SK-N-SH (cell line): Measurements from ENCODE around the gene MED27. TPM values are rescaled to one million over a fixed set of nuclear protein-coding genes. Genes with fewer than 3 reads are reported as not detected.

Experiments
- CTCF ChIA-PET: fragments of 300-600, 350-600 bp; formaldehyde crosslinking; extraction: SDS; loops from one replicate; lab custom pipeline; 2021; lab: Yijun Ruan, JAX
- POLR2A ChIA-PET: fragments of 350-600 bp; sonication (Branson Sonifier 250); formaldehyde crosslinking; extraction: SDS; loops from one replicate; lab custom pipeline; 2020; ENCODE audit warnings: antibody characterized with exemption, inconsistent platforms; lab: Yijun Ruan, JAX
- DNase-seq: peaks from one replicate; pipeline ENCODE4 v3.0.0; 2012
- H2AFZ ChIP-seq: fragments of 200-600 bp; sonication (generic); 2 replicates; pipeline ENCODE4 v1.8.1; 2016; ENCODE audit warnings: antibody characterized with exemption, mild to moderate bottlenecking, low read depth
- H3F3A ChIP-seq: fragments of 200-600 bp; sonication (generic); replicated peaks from 2 replicates; pipeline ENCODE3; 2016; ENCODE audit warnings: antibody characterized with exemption, mild to moderate bottlenecking; ENCODE audit not compliant: insufficient read depth
- H3K27ac ChIP-seq, 2 experiments: fragments of 200-500 bp in 1 of 2; fragments of 200-600 bp in 1 of 2; sonication (Bioruptor generic) in 1 of 2; sonication (generic), shearing (Covaris generic) in 1 of 2; 2 replicates each; pipeline versions ENCODE4 v1.5.1 to v1.6.1; 2014 to 2016; ENCODE audit warnings: low read depth in 2 of 2, inconsistent platforms in 1 of 2, low read length in 1 of 2, mild to moderate bottlenecking in 1 of 2, mixed read lengths in 1 of 2
- H3K27me3 ChIP-seq: fragments of 200-600 bp; sonication (generic), shearing (Covaris generic); 2 replicates; pipeline ENCODE4 v1.6.1; 2016; ENCODE audit warnings: mixed run types; ENCODE audit not compliant: insufficient read depth
- H3K36me3 ChIP-seq, 2 experiments: fragments of 200-500 bp in 1 of 2; fragments of 200-600 bp in 1 of 2; sonication (Bioruptor generic) in 1 of 2; sonication (generic) in 1 of 2; replicated peaks in 1 of 2; 2 replicates each; pipeline versions ENCODE3 to v1.5.1; 2014 to 2016; ENCODE audit warnings: low read length in 1 of 2, mild to moderate bottlenecking in 1 of 2; ENCODE audit not compliant: insufficient read depth in 2 of 2, control insufficient read depth in 1 of 2
- H3K4me1 ChIP-seq, 2 experiments: fragments of 200-500 bp in 1 of 2; fragments of 200-600 bp in 1 of 2; sonication (Bioruptor generic) in 1 of 2; sonication (generic), shearing (Covaris generic) in 1 of 2; 2 replicates each; pipeline versions ENCODE4 v1.5.1 to v1.6.1; 2014 to 2016; ENCODE audit warnings: low read depth in 1 of 2, low read length in 1 of 2, mixed run types in 1 of 2; ENCODE audit not compliant: insufficient read depth in 2 of 2, control insufficient read depth in 1 of 2
- H3K4me2 ChIP-seq: fragments of 200-600 bp; sonication (generic), shearing (Covaris generic); 2 replicates; pipeline ENCODE4 v1.6.1; 2017; ENCODE audit warnings: mixed run types
- H3K4me3 ChIP-seq, 2 experiments: fragments of 200-500 bp in 1 of 2; fragments of 200-600 bp in 1 of 2; sonication (Bioruptor generic) in 1 of 2; sonication (generic), shearing (Covaris generic) in 1 of 2; 2 replicates each; pipeline versions ENCODE4 v1.5.1 to v1.8.1; 2014 to 2016; ENCODE audit warnings: low read depth in 2 of 2, inconsistent platforms in 1 of 2, low read length in 1 of 2, mild to moderate bottlenecking in 1 of 2, mixed read lengths in 1 of 2, moderate library complexity in 1 of 2
- H3K79me2 ChIP-seq: fragments of 200-600 bp; sonication (generic); 2 replicates; pipeline ENCODE4 v1.8.1; 2017; ENCODE audit warnings: mild to moderate bottlenecking; ENCODE audit not compliant: insufficient read depth
- H3K9ac ChIP-seq: fragments of 200-600 bp; sonication (generic); 2 replicates; pipeline ENCODE4 v1.6.1; 2017; ENCODE audit warnings: mixed run types
- H3K9me2 ChIP-seq: fragments of 200-600 bp; sonication (generic); 2 replicates; pipeline ENCODE4 v1.6.1; 2017; ENCODE audit warnings: mixed run types
- H3K9me3 ChIP-seq: fragments of 200-600 bp; sonication (generic); 2 replicates; pipeline ENCODE4 v1.6.1; 2017; ENCODE audit warnings: mixed run types, mild to moderate bottlenecking, moderate library complexity
- H4K20me1 ChIP-seq: fragments of 200-600 bp; sonication (generic); 2 replicates; pipeline ENCODE4 v1.6.1; 2017; ENCODE audit warnings: mild to moderate bottlenecking, mixed run types; ENCODE audit not compliant: insufficient read depth
- CHD2 ChIP-seq: fragments of 150-350 bp; IDR thresholded peaks from 2 replicates; pipeline ENCODE4 v1.6.1; 2018; ENCODE audit warnings: low read length; ENCODE audit not compliant: partially characterized antibody
- ELF1 ChIP-seq: IDR thresholded peaks from 2 replicates; pipeline ENCODE4 v1.4.0; 2012
- EZH2phosphoT487 ChIP-seq: fragments of 200-600 bp; sonication (generic); IDR thresholded peaks from 2 replicates; pipeline ENCODE4 v1.6.1; 2017; ENCODE audit warnings: low read depth, mixed run types, mild to moderate bottlenecking, antibody characterized with exemption, moderate library complexity, borderline replicate concordance
- FOXJ3 ChIP-seq: sonication (generic); formaldehyde crosslinking; IDR thresholded peaks from 2 replicates; pipeline ENCODE4 v1.5.1; 2020; ENCODE audit warnings: mild to moderate bottlenecking, missing genetic modification reagents
- FOXM1 ChIP-seq: IDR thresholded peaks from 2 replicates; pipeline ENCODE4 v1.4.0; 2012; ENCODE audit warnings: low read depth, mild to moderate bottlenecking
- GABPA ChIP-seq: IDR thresholded peaks from 2 replicates; pipeline ENCODE4 v1.4.0; 2012; ENCODE audit warnings: low read depth, mild to moderate bottlenecking
- JUND ChIP-seq: IDR thresholded peaks from 2 replicates; pipeline ENCODE4 v1.4.0; 2012
- MXI1 ChIP-seq: IDR thresholded peaks from 2 replicates; pipeline ENCODE4 v1.6.1; 2012; ENCODE audit warnings: mild to moderate bottlenecking, low read depth, low read length, improper control_type of control experiment
- NFIC ChIP-seq: IDR thresholded peaks from 2 replicates; pipeline ENCODE4 v1.4.0; 2012; ENCODE audit warnings: borderline replicate concordance
- TAF1 ChIP-seq: IDR thresholded peaks from 2 replicates; pipeline ENCODE4 v1.6.1; 2012; ENCODE audit warnings: low read depth, mild to moderate bottlenecking, low read length, moderate library complexity, borderline replicate concordance
- WGBS: methylation state at CpG from one replicate; pipeline ENCODE4 v1.1.6; 2017; ENCODE audit warnings: low lambda C conversion rate; 5-methylcytosine and 5-hydroxymethylcytosine counted together
- polyA plus RNA-seq, 3 experiments: library from polyadenylated mRNA; depleted of rRNA; stranded (reverse); fragments of >200 nt; gene quantifications; 2 replicates each; pipeline ENCODE4 v1.2.3, GENCODE V29; 2012
- TF ChIP-seq, protein P1 (sequence below): IDR thresholded peaks from 2 replicates; pipeline ENCODE4 v1.4.0; 2012; ENCODE audit warnings: low read depth, borderline replicate concordance
- TF ChIP-seq, protein P2 (sequence below): IDR thresholded peaks from 2 replicates; pipeline ENCODE4 v1.4.0; 2012; ENCODE audit warnings: low read depth, borderline replicate concordance
- TF ChIP-seq, protein P3 (sequence below): IDR thresholded peaks from 2 replicates; pipeline ENCODE4 v1.4.0; 2012; ENCODE audit warnings: low read depth
- TF ChIP-seq, protein P4 (sequence below): fragments of 150-350 bp; IDR thresholded peaks from 2 replicates; pipeline ENCODE4 v1.6.1; 2017; ENCODE audit warnings: antibody characterized with exemption, low read length, low read depth, borderline replicate concordance
- TF ChIP-seq, protein P5 (sequence below): fragments of 200-600 bp; sonication (generic); IDR thresholded peaks from 2 replicates; pipeline ENCODE4 v1.6.1; 2017; ENCODE audit warnings: antibody characterized with exemption, mild to moderate bottlenecking, moderate library complexity

MED27 gene
- polyA plus RNA-seq, 1 of the 3 experiments (the other 2 are of a cell fraction) = 35.0 TPM

DNA sequence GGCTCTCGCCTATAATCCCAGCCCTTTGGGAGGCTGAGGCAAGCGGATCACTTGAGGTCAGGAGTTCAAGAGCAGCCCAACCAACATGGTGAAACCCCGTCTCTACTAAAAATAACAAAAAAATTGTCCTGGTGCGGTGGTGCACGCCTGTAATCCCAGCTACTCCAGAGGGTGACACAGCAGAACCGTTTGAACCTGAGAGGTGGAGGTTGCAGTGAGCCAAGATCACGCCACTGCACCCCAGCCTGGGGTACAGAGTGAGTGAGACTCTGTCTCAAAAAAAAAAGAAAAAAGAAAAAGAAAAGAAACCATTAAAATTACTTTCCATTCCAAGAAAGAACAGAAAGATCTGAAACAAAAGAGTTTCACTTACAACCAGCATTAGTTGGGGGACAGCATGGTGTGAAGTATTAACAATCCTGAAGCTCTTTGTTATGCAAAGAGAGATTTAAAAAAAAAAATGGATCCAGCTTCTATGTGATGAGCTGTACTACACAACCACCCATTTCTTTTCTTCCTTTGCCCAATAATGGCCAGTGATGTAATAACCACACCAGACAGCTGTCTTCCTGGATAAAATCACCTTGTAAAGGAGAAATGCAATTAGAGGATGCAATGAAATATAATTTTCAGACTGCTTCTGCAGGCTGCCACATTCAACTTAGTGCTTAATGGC, 76.9 kb downstream of the MED27 start (continued):
- TF ChIP-seq, protein P1, sequence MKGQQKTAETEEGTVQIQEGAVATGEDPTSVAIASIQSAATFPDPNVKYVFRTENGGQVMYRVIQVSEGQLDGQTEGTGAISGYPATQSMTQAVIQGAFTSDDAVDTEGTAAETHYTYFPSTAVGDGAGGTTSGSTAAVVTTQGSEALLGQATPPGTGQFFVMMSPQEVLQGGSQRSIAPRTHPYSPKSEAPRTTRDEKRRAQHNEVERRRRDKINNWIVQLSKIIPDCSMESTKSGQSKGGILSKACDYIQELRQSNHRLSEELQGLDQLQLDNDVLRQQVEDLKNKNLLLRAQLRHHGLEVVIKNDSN = no peak
- no peak for TF ChIP-seq ELF1
- TF ChIP-seq, protein P2, sequence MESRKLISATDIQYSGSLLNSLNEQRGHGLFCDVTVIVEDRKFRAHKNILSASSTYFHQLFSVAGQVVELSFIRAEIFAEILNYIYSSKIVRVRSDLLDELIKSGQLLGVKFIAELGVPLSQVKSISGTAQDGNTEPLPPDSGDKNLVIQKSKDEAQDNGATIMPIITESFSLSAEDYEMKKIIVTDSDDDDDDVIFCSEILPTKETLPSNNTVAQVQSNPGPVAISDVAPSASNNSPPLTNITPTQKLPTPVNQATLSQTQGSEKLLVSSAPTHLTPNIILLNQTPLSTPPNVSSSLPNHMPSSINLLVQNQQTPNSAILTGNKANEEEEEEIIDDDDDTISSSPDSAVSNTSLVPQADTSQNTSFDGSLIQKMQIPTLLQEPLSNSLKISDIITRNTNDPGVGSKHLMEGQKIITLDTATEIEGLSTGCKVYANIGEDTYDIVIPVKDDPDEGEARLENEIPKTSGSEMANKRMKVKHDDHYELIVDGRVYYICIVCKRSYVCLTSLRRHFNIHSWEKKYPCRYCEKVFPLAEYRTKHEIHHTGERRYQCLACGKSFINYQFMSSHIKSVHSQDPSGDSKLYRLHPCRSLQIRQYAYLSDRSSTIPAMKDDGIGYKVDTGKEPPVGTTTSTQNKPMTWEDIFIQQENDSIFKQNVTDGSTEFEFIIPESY = no peak

DNA sequence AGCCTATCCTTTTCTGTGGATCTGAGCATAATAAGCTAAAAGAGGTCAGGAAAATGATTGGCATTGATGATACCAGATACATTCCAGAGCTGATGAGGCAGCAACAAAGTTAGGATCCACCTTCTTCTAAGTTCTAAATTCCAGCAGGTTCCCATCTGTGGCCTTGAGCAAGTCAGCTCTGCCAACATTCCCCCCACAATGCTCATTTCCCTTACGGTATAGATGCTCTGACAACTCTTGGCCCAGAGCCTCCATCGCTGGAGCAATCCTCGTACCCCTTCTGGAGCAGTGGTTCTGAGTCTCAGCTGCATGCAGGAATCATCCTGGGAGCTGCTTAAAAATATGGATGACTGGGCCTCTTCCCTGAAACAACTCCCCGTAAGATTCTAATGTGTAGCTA, 78.1 kb downstream of the MED27 start:
- POLR2A ChIA-PET = no interaction called here
- 0 out of 2 replicates have a peak, but pooled peaks cover 6% of the 10 kb centered on the region for H3K9me3 ChIP-seq

More for the DNA sequence above, 78.1 kb downstream of the MED27 start:
- H3K27ac ChIP-seq = no peak overlapping the region
- peaks cover 0 to 6% of the 10 kb centered on the region in 2 experiments for H3K36me3 ChIP-seq
- H3K4me2 ChIP-seq = no peak overlapping the region
- H3K9me2 ChIP-seq = no peaks in the 10 kb centered on the region
- H3K4me1 ChIP-seq = peaks cover 18 to 51% of the 10 kb centered on the region in 2 experiments
- no peak overlapping the region for H2AFZ ChIP-seq
- H3K9ac ChIP-seq = no peak overlapping the region
- no peaks in the 10 kb centered on the region for H3K27me3 ChIP-seq
- H3K4me3 ChIP-seq = no peak overlapping the region
- H3K79me2 ChIP-seq = no peaks in the 10 kb centered on the region; the same call in 1 of the 2 replicates
- TF ChIP-seq FOXJ3 (no peak), ELF1 (no peak), FOXM1 (no peak), CHD2 (no peak), GABPA (no peak), TAF1 (no peak), EZH2phosphoT487 (no peak), JUND (no peak), MXI1 (no peak), NFIC (no peak)
- TF ChIP-seq, protein P3, sequence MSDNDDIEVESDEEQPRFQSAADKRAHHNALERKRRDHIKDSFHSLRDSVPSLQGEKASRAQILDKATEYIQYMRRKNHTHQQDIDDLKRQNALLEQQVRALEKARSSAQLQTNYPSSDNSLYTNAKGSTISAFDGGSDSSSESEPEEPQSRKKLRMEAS = no peak
- TF ChIP-seq, protein P4, sequence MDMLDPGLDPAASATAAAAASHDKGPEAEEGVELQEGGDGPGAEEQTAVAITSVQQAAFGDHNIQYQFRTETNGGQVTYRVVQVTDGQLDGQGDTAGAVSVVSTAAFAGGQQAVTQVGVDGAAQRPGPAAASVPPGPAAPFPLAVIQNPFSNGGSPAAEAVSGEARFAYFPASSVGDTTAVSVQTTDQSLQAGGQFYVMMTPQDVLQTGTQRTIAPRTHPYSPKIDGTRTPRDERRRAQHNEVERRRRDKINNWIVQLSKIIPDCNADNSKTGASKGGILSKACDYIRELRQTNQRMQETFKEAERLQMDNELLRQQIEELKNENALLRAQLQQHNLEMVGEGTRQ = no peak
- TF ChIP-seq, protein P5, sequence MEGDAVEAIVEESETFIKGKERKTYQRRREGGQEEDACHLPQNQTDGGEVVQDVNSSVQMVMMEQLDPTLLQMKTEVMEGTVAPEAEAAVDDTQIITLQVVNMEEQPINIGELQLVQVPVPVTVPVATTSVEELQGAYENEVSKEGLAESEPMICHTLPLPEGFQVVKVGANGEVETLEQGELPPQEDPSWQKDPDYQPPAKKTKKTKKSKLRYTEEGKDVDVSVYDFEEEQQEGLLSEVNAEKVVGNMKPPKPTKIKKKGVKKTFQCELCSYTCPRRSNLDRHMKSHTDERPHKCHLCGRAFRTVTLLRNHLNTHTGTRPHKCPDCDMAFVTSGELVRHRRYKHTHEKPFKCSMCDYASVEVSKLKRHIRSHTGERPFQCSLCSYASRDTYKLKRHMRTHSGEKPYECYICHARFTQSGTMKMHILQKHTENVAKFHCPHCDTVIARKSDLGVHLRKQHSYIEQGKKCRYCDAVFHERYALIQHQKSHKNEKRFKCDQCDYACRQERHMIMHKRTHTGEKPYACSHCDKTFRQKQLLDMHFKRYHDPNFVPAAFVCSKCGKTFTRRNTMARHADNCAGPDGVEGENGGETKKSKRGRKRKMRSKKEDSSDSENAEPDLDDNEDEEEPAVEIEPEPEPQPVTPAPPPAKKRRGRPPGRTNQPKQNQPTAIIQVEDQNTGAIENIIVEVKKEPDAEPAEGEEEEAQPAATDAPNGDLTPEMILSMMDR = no peak
- TF ChIP-seq, all 33 proteins: peak for 0
- 96% methylated on average over 4 of the region's 4 CpGs for WGBS
- Histone ChIP-seq H3F3A (peaks cover 4% of the 10 kb centered on the region), H4K20me1 (no peaks in the 10 kb centered on the region)
- CTCF ChIA-PET = interaction anchor here (1.2 to 2.5 kb wide), 6 partner anchors 11 to 258 kb away, joined by 3 to 8 read pairs (median 4); no protein-coding TSS in a partner anchor
- DNase-seq = no peak
